ENCODE measurements around the gene ABCC12.

- TF ChIP-seq POLR2AphosphoS5 (IDR thresholded peaks at IDR 0.05) (no peak), EP300 (IDR thresholded peaks at IDR 0.05) (no peak)
These were observed 25.2 kb upstream of the ABCC12 start for GRCh38 chr16:48180868-48181480.

All from stomach (tissue), 4 donors.